Left ventricle myocardium inferior (tissue), 1 donor: ENCODE measurements around the gene HDAC4. TPM values are rescaled to one million over a fixed set of nuclear protein-coding genes. Genes with fewer than 3 reads are reported as not detected.

ENCODE experiments used
- DNase-seq: peaks from one replicate; pipeline ENCODE4 v3.0.0-alpha.2; 2020
- H3K27ac ChIP-seq: fragments of 200-600 bp; replicated peaks from 2 replicates; pipeline ENCODE4 v1.8.0; 2021
- H3K27me3 ChIP-seq: fragments of 200-600 bp; 2 replicates; pipeline ENCODE4 v1.8.0; 2021; ENCODE audit warnings: low read depth
- H3K36me3 ChIP-seq: fragments of 200-600 bp; 2 replicates; pipeline ENCODE4 v1.8.0; 2021
- H3K4me1 ChIP-seq: fragments of 200-600 bp; 2 replicates; pipeline ENCODE4 v1.8.0; 2021
- H3K4me3 ChIP-seq: fragments of 200-600 bp; 2 replicates; pipeline ENCODE4 v1.8.0; 2021; ENCODE audit warnings: mild to moderate bottlenecking, moderate library complexity
- H3K9me3 ChIP-seq: fragments of 200-600 bp; replicated peaks from 2 replicates; pipeline ENCODE4 v1.8.0; 2021
- intact Hi-C: fragments of 100-400 bp; cut with micrococcal nuclease; formaldehyde crosslinking; loops from one replicate; pipeline ENCODE4 v1.11.0; 2022
- total RNA-seq: library from RNA; stranded (reverse); fragmentation: NEBNext Ultra II Directional; extraction: Animal tissue kit (Norgen Biotek cat#: 25700); gene quantifications from one replicate; pipeline ENCODE4 v1.2.1, GENCODE V29; 2021
- TF ChIP-seq, protein P1 (sequence below): fragments of 200-600 bp; IDR thresholded peaks from 2 replicates; pipeline ENCODE4 v1.8.0; 2021; ENCODE audit warnings: antibody characterized with exemption, mild to moderate bottlenecking, borderline replicate concordance
- donor health status: DM: no; HTN: yes; CAD: no; lungs with severe emphysema.

The HDAC4 gene
- total RNA-seq, 1 donor from 2014 or later = 23.9 TPM

GRCh38 chr2:239187464-239188253 lies 213.2 kb downstream of the HDAC4 start:
- Histone ChIP-seq H3K36me3 (peaks cover 49% of the 10 kb centered on the region), H3K27me3 (no peaks in the 10 kb centered on the region), H3K9me3 (peaks cover 13% of the 10 kb centered on the region), H3K4me3 (no peak overlapping the region), H3K4me1 (peaks cover 17% of the 10 kb centered on the region), H3K27ac (no peak overlapping the region)
- intact Hi-C loops = no loop called here
- DNase-seq = peak; percentile 4
- TF ChIP-seq, protein P1, sequence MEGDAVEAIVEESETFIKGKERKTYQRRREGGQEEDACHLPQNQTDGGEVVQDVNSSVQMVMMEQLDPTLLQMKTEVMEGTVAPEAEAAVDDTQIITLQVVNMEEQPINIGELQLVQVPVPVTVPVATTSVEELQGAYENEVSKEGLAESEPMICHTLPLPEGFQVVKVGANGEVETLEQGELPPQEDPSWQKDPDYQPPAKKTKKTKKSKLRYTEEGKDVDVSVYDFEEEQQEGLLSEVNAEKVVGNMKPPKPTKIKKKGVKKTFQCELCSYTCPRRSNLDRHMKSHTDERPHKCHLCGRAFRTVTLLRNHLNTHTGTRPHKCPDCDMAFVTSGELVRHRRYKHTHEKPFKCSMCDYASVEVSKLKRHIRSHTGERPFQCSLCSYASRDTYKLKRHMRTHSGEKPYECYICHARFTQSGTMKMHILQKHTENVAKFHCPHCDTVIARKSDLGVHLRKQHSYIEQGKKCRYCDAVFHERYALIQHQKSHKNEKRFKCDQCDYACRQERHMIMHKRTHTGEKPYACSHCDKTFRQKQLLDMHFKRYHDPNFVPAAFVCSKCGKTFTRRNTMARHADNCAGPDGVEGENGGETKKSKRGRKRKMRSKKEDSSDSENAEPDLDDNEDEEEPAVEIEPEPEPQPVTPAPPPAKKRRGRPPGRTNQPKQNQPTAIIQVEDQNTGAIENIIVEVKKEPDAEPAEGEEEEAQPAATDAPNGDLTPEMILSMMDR = no peak

- TF ChIP-seq, protein P1 = no peak
- peaks cover 22% of the 10 kb centered on the region for H3K4me1 ChIP-seq
- peaks cover 13% of the 10 kb centered on the region for H3K9me3 ChIP-seq
- H3K27me3 ChIP-seq = no peaks in the 10 kb centered on the region
- peaks cover 49% of the 10 kb centered on the region for H3K36me3 ChIP-seq
- intact Hi-C loops = no loop called here
- no peak overlapping the region for H3K4me3 ChIP-seq
- no peak overlapping the region for H3K27ac ChIP-seq
- peak; percentile 8 for DNase-seq
Observed at GRCh38 chr2:239186516-239187357, 214.1 kb downstream of the HDAC4 start.

- Histone ChIP-seq H3K9me3 (peaks cover 13% of the 10 kb centered on the region), H3K36me3 (peaks cover 54% of the 10 kb centered on the region), H3K4me1 (peaks cover 18% of the 10 kb centered on the region), H3K27me3 (no peaks in the 10 kb centered on the region), H3K4me3 (no peak overlapping the region), H3K27ac (no peak overlapping the region)
- intact Hi-C loops = no loop called here
- DNase-seq = peak; percentile 11
- TF ChIP-seq, protein P1 = no peak
Observed at GRCh38 chr2:239184968-239185903, 215.6 kb downstream of the HDAC4 start.

DNA sequence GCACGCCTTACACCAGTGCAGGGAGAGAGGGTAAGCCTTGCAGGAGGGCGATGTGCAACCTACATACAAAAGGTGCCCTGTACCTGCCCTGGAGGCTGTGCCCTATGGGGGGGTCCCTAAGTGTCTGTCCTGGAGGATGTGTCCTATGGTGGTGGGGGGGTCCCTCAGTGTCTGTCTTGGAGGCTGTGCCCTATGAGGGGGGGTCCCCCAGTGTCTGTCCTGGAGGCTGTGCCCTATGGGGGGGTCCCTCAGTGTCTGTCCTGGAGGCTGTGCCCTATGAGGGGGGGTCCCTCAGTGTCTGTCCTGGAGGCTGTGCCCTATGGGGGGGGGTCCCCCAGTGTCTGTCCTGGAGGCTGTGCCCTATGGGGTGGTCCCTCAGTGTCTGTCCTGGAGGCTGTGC lies 216.6 kb downstream of the HDAC4 start:
- DNase-seq = peak; percentile 3
- intact Hi-C loops = no loop called here
- Histone ChIP-seq H3K4me1 (peaks cover 16% of the 10 kb centered on the region), H3K4me3 (no peak overlapping the region), H3K27ac (no peak overlapping the region), H3K36me3 (peaks cover 53% of the 10 kb centered on the region), H3K9me3 (peaks cover 8% of the 10 kb centered on the region), H3K27me3 (no peaks in the 10 kb centered on the region)
- TF ChIP-seq, protein P1 = no peak
